IPS-NIHi7 (cell line): ENCODE results near the gene PDE12.
A peak's percentile ranks its signal among the peaks of the same experiment; 100 is the strongest.
"Not testable (repeated sequence)": the region's sequence is repeated elsewhere in the genome, so short reads cannot be mapped to it uniquely, and the experiment has no call there.

Experiments
- DNase-seq: peaks from one replicate; pipeline ENCODE4 v3.0.0; 2012; ENCODE audit warnings: mixed read lengths; ENCODE audit errors: extremely low spot score

PDE12 gene

GRCh38 chr3:57586778-57587177 is 30.7 kb downstream of the PDE12 start:
- no peak for DNase-seq

GRCh38 chr3:57587905-57588304 is 31.8 kb downstream of the PDE12 start:
- DNase-seq: no peak

- no peak for DNase-seq
Observed at GRCh38 chr3:57592306-57592705, 36.2 kb downstream of the PDE12 start.

GRCh38 chr3:57594144-57594543 is 38.1 kb downstream of the PDE12 start:
- no peak for DNase-seq

GRCh38 chr3:57594576-57594975 is 38.5 kb downstream of the PDE12 start:
- no peak for DNase-seq

- peak; percentile 49 for DNase-seq
Observed at GRCh38 chr3:57596495-57597126, 40.5 kb downstream of the PDE12 start.

GRCh38 chr3:57597127-57597923 is 41.3 kb downstream of the PDE12 start, which contains the start of gene ARF4:
Gene ARF4 (minus strand): TSS chr3:57597344. CDS start chr3:57597140, 204 bp downstream.
- peak; percentile 99 for DNase-seq

GRCh38 chr3:57598765-57599360 is 42.8 kb downstream of the PDE12 start:
- DNase-seq: no peak

- DNase-seq: no peak
Observed at GRCh38 chr3:57600195-57600594, 44.1 kb downstream of the PDE12 start.

- no peak for DNase-seq
Observed at GRCh38 chr3:57604971-57605370, 48.9 kb downstream of the PDE12 start.

GRCh38 chr3:57605683-57606082 is 49.6 kb downstream of the PDE12 start:
- no peak for DNase-seq

- not testable (repeated sequence) for DNase-seq
Observed at GRCh38 chr3:57611870-57612269, 55.8 kb downstream of the PDE12 start.

- no peak for DNase-seq
Observed at GRCh38 chr3:57616233-57616632, 60.2 kb downstream of the PDE12 start.
